NCI-H82 treated with DMSO at 0.1 percent for 48 hours (cell line): ENCODE data around the gene C11orf52.

Source experiments
- DNase-seq: peaks from one replicate; lab custom pipeline; 2025; ENCODE audit not compliant: unreplicated experiment; lab: John Stamatoyannopoulos, UW

C11orf52 gene

GRCh38 chr11:111974446-111974845 is 55.7 kb downstream of the C11orf52 start:
- no peak for DNase-seq

DNA sequence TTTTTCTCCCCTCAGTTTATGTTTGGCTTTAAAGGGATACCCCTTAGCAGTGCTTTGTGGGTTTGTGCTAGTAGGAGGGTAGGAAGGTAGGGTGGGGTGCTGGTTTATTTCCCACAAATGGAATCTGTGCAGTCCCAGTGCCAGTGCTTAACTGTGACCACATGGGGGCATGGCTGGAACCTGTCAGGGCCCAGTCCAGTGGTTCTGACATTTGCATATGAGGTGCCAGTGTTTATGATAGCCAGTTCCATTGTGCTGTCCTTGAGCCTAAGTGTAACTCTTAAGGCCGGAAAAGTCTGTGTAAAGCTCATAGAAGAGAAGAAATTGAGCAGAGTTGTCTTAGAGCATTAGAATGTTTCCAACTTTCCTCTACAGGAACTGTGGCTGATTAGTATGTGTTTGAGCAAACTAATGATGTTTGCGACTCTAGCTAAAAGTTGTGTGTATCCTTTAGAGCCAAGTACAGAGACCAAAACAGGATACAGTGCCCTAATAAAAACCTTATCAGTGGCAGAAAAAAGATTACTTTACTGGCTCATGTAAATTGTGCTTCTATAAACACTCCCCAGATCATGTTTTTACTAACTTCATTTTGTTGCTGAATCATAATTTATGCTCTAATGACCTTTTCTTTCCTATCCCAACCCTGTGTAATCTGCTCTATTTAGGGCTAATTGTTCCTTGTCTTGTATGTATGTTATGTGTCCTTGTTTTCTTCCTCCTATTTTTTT is 56.5 kb downstream of the C11orf52 start:
- DNase-seq = no peak

DNA sequence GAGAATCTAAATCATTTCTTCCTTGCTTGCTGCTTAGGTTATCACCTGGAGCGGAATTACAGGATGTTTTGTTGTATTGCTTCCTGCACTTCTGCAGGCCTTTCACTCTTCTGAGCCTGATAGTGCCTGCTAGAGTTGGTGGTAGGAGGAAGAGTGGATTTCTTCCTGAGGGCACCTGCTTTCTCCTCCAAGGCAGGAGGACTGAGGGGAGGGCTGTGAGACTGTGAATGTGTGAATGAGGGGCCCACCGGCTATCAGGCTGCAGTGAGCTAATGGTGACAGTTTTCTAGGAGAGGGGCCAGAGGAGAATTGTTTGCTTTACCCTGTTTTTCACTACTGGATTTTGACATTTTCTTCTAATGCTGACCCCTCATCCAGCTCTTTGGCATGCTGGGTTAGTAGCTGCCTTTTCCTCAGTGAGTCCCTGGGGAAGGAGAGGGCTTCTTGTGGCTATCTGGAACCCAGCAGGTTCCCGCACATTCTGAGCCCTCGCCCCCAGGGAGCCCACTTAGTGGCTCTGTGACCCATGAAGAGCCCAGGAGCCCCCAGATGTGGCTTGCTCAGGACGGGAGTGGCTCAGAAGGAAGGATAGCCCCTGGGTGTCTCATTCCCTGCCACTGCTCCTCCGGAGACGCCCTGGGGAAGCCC is 57.5 kb downstream of the C11orf52 start:
- DNase-seq = no peak
